NCI-H187 (cell line): ENCODE measurements around the gene SEMA3F.
"Not testable (repeated sequence)": the region's sequence is repeated elsewhere in the genome, so short reads cannot be mapped to it uniquely, and the experiment has no call there.

Experiments
- DNase-seq, 2 experiments: peaks; one replicate each; lab custom pipeline; 2025; lab: John Stamatoyannopoulos, UW

SEMA3F gene

GRCh38 chr3:50211930-50212329, 56.8 kb downstream of the SEMA3F start:
- DNase-seq = no peak

- no peak for DNase-seq
Measured at GRCh38 chr3:50212502-50212901, 57.4 kb downstream of the SEMA3F start.

GRCh38 chr3:50212971-50213370, 57.8 kb downstream of the SEMA3F start:
- DNase-seq = no peak

GRCh38 chr3:50213373-50213772, 58.2 kb downstream of the SEMA3F start:
- DNase-seq = no peak

DNA sequence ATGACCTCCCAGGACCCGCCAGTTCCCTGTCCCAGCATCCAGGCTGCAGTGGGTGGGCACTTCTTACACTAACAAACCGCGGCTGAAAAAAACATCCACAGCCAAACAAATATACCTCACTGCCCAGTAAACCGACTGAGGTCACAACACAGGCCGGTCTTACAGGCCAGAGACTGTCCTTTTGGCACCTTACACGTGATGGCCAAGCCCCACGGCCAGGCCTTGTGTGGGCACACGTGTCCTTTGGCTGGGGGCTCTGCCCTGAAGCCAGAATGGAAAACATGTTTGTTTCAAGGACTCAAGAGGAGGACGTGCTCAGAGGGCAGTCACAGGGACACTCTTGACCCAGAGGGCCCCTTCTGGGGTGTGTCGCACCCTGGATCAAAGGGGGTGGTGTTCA, 59.7 kb downstream of the SEMA3F start:
- DNase-seq = no peak

GRCh38 chr3:50215529-50215928, 60.4 kb downstream of the SEMA3F start:
- DNase-seq = no peak

DNA sequence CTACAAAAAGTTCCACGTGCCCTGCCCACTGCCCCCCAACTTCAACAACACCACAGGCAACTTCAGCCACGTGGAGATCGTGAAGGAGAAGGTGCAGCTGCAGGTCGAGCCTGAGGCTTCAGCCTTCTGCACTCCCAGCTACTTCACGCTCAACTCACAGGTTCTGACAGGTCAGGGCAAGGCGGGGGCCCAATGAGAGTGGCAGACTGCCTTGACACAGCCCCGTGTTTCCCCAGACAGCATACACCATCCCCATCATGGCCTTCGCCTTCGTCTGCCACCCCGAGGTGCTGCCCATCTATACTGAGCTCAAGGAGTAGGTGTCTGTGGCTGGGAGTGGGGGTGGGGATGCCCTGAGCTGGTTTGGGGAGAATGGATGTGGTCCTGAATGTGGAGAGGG, 62.6 kb downstream of the SEMA3F start:
- DNase-seq = no peak

GRCh38 chr3:50218448-50218847, 63.3 kb downstream of the SEMA3F start:
- no peak for DNase-seq

GRCh38 chr3:50219285-50219684, 64.2 kb downstream of the SEMA3F start:
- DNase-seq = no peak

DNA sequence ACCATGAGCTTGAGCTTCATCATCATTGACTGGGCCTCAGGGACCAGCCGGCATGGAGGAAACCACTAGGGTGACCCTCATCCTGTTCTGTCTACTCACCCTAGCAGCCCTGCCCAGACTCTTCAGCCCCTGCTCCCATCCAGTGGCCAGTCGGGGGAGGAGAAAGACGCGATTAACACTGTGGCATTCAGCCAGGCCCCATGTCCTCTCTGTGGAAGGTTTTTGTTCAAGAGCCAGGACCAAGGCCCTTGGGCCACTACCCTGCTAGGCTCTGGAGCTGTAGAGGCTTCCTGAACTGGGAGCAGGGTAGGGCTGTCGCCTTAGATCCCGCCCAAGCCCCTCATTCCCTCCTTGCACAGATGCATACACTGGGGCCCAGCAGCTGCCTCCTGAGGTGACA, 65.0 kb downstream of the SEMA3F start:
- DNase-seq = no peak

- no peak for DNase-seq
Measured at GRCh38 chr3:50221051-50221410, 65.9 kb downstream of the SEMA3F start.

DNA sequence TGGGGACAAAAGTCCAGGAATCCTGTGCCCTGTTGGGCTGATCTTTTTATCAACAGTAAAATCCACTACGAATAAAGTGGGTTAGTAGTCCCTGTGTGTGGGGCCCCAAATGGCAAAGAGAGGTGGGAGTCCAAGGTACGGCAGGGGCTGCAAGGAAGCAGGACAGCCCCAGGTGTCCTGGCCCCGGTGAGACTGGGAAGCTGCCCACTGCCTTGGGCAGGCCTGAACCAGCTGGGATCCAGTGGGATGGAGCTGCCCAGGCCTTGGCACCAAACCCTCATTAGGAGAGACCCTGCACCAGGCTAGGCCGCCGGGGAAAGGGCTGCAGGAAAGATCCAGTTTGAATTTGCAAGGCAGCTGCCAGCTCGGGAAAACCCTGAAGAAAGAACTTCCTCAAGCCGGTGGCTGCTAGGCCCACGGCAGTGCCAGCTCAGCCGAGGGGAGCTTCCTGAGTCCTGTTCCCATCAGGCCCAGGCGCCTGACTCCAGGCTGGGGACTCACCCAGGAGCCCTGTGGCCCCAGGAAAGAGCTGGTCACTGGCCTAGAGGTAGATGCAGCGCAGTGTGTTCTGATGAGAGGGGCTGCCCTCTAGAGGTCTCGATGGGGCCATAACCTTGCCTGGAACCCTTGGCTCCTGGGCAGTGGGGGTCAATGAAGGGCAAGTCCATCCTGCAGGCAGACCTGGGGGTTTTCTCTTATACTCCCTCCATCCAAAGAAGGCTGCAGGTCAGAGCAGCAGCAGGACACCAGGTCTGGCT, 66.5 kb downstream of the SEMA3F start:
- DNase-seq = no peak

GRCh38 chr3:50222169-50222528, 67.0 kb downstream of the SEMA3F start:
- no peak for DNase-seq

DNA sequence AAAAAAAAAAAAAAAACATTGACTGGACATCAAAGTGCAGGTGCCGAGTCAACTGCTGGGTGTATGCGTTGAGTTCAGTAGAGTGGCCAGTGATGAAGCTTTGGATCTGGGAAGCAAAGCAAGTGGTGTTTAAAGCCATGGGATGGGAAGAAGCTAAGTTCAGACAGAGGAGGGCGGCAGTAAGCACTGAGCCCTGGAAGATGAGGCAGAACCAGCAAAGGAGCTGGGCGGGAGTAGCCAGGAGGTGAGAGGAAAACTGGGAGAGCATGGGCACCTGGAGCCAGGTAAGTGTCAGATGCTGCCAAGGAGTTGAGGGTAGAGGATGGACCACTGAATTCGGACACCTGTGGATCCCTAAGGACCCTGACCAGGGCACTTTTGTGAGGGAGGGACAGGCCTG, 69.5 kb downstream of the SEMA3F start:
- no peak for DNase-seq

- DNase-seq = peak in 1 of 2 experiments; percentile 32
Measured at GRCh38 chr3:50226888-50227389, 71.8 kb downstream of the SEMA3F start.

DNA sequence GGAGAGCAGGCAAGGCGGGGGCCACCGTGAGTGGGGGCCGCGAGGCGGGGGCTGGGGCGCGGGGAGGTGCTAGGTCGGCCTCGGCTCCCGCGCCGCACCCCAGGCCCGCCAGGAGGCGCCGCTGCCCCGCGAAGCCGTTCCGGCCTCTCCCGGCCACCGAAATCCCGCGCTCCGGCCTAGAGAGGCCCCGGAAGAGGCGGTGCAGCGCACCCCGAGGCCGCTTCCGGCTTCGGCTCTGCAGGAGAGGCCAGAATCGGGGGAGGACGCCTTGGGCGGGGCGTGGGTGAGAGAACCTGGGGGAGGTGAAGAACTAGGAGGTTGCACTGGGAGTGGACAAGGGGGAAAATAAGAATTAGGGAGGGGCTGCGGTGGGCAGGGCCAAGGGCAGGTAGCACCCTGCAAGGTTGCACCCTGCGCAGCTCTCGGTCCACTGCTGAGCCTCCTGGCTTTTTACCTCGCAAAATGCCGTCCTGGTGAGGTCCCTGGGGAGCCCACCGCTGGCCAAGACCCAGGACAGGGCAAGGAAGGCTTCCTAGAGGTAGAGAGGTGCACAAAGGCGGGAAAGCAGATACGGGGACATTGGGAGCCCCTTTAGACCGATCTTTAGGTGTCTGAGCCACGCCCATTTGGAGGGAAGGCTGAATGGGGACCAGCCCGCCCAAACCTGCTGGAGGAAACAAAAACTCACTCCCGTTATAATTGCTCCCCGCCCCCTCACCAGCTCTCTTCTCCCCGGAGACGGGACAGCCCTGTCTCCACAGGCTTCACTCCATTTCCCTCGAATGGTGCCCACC, 72.5 kb downstream of the SEMA3F start:
- DNase-seq = peak; percentile 50 to 88

GRCh38 chr3:50228184-50228763, 73.2 kb downstream of the SEMA3F start:
- DNase-seq = not testable (repeated sequence)

DNA sequence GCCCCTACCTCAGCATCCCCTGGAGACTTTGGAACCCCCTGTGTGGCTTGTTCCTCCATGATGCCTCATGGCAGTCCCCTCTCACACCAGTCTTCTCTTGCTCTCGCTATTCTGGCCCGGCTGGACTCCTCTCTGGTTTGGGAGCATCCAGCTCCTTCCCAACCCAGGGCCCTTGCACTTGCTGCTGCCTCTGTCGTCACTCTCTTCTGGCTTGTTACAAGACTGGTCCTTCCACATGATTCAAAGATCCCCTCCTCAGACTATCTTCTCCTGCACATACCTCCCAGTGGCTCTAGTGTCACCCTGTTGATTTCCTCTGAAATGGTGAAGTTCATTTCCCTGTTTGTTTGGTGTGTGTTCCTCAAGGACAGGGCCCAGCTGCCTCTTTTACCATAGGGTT, 74.4 kb downstream of the SEMA3F start:
- no peak for DNase-seq

DNA sequence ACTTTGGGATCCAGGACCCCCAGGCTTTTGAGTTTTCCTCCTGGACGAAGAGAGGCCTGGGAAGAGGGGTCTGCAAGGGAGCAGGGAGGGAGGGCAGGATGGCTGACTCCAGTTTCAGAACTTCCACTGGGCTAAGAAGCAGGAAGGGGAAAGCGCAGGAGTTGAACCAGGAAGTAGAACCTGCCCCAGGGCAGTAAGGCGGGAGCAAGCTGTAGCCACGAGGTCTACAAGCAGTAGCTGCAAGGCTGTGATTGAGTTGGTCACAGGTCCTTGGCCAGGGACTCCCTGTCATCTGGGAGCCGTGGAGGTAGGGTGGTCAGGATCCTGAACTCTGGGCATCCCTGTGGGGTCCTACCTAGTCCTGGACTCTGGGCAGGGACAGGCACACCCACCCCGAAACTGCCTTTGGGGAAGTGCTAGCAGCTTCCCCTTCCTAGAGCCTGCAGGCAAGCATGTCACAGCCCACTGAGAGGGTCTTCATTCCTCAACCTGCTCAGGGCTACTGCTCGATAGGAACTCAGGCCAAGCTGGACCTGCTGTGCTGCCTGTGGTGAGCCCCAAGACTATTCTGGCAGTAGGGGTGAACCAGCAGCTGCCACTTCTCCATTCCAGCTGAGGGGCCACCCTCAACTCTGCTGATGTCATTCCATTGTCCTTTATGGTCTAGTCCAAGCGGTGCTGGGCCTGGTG, 75.1 kb downstream of the SEMA3F start:
- DNase-seq = no peak

DNA sequence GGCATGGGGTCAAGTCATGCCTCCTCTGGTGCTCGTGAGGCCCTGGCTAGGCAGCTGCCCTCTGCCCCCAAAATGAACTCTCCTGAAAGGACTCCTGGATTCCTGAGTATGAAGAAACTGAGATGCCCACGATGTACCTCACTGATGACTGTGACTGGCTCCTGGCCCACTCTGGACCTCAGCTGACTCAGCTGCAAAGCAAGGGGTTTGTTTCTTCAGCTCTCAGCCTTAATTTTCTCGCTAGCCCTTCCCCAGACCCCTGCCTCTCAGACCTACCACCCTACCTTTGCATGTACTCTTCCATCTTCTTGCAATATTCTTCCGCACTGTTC, 75.6 kb downstream of the SEMA3F start:
- DNase-seq = no peak

DNA sequence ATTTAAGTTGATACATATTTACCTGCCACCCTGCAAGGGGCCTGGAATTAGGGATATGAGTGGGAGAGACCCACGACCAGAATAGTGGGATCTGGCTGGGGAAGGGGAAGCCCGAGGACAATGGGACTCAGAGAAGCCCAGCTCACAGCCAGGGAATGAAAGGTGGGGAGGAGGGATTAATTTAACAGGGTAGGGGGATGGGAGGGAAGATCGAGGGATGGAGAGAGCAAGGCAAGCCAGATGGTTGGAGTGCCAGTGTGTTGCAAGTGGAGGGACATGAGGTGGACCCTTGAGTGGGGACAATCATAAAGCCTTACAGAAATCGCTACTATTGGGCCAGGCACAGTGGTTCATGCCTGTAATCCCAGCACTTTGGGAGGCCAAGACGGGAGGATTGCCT, 76.5 kb downstream of the SEMA3F start:
- no peak for DNase-seq

DNA sequence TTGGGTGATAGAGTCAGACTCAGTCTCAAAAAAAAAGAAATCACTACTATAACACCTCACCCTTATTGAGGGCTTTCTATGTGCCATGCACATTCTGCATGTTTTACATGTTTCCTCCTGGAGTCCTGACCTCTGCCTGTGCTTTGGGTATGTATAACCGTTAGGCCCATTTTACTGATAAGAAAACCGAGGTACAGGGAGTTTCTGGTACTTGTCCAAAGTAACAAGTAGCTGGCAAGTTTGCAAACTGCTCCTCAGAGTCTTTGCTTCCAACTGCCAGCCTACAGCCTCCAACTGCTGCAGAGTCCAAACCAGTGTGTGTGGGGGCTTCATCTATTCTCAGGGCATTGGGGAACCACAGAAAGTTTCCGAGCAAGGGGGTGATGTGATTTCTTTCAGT, 77.2 kb downstream of the SEMA3F start:
- no peak for DNase-seq

- no peak for DNase-seq
Measured at GRCh38 chr3:50233176-50233575, 78.1 kb downstream of the SEMA3F start.
